ENCODE measurements around the gene LOXHD1.

GRCh38 chr18:46588971-46589660 lies 67.9 kb downstream of the LOXHD1 start:
- TF ChIP-seq CTCF (IDR thresholded peaks at IDR 0.05), result no peak
- no peak for TF ChIP-seq POLR2A (IDR thresholded peaks at IDR 0.05)

Measured in uterus (tissue), 2 donors.